Nephron progenitor cell (in vitro differentiated cells): ENCODE results near the gene SYT7.
A peak's percentile ranks its signal among the peaks of the same experiment; 100 is the strongest.

ENCODE experiments used
- DNase-seq: peaks from one replicate; pipeline ENCODE4 v3.0.0; 2021
- H3K27ac Mint-ChIP-seq: 2 replicates; pipeline ENCODE4 v1.8.0; 2021; ENCODE audit warnings: mild to moderate bottlenecking, moderate library complexity, mixed read lengths
- H3K27me3 Mint-ChIP-seq: 2 replicates; pipeline ENCODE4 v1.8.0; 2021; ENCODE audit warnings: mild to moderate bottlenecking, low read depth, mixed read lengths; ENCODE audit not compliant: poor library complexity
- H3K36me3 Mint-ChIP-seq: 2 replicates; pipeline ENCODE4 v1.8.0; 2021; ENCODE audit warnings: low read depth, mixed read lengths
- H3K4me1 Mint-ChIP-seq: 2 replicates; pipeline ENCODE4 v1.8.0; 2021; ENCODE audit warnings: mixed read lengths
- H3K4me3 Mint-ChIP-seq: 2 replicates; pipeline ENCODE4 v1.8.0; 2021; ENCODE audit warnings: mild to moderate bottlenecking, moderate library complexity, mixed read lengths
- H3K9me3 Mint-ChIP-seq: 2 replicates; pipeline ENCODE4 v1.8.0; 2021; ENCODE audit warnings: mild to moderate bottlenecking, moderate library complexity, mixed read lengths
- TF ChIP-seq, protein P1 (sequence below): fragments of 200-600 bp; sonication (generic); IDR thresholded peaks from 2 replicates; pipeline ENCODE4 v1.5.0; 2021; ENCODE audit warnings: antibody characterized with exemption

SYT7 gene

DNA sequence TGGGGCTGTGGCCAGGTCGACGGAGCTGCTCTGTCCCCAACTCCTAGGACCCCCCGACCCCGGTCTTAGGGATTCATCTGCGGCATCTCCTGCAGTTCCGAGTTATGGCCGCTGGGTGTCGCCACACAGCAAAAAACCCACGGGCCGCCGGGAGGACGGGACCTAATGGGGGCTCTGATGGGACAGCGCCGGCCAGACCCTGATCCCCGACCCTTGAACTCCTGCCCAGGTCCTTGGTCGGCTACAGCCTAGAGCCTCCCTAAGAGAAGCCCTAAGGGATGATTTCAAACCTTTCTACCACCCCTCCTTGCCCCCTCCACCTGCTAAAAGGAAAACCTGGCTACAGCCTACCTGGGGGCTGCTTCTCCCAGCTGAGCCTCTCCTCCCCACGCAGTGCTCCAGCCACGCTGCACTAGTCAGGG lies 103.1 kb downstream of the SYT7 start:
- H3K4me1 Mint-ChIP-seq: peaks cover 32% of the 10 kb centered on the region
- TF ChIP-seq, protein P1, sequence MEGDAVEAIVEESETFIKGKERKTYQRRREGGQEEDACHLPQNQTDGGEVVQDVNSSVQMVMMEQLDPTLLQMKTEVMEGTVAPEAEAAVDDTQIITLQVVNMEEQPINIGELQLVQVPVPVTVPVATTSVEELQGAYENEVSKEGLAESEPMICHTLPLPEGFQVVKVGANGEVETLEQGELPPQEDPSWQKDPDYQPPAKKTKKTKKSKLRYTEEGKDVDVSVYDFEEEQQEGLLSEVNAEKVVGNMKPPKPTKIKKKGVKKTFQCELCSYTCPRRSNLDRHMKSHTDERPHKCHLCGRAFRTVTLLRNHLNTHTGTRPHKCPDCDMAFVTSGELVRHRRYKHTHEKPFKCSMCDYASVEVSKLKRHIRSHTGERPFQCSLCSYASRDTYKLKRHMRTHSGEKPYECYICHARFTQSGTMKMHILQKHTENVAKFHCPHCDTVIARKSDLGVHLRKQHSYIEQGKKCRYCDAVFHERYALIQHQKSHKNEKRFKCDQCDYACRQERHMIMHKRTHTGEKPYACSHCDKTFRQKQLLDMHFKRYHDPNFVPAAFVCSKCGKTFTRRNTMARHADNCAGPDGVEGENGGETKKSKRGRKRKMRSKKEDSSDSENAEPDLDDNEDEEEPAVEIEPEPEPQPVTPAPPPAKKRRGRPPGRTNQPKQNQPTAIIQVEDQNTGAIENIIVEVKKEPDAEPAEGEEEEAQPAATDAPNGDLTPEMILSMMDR: peak; percentile 91
- peaks cover 4% of the 10 kb centered on the region for H3K27me3 Mint-ChIP-seq
- DNase-seq: peak; percentile 84
- no peak overlapping the region for H3K4me3 Mint-ChIP-seq
- H3K36me3 Mint-ChIP-seq: peaks cover 15% of the 10 kb centered on the region
- no peak overlapping the region for H3K27ac Mint-ChIP-seq
- H3K9me3 Mint-ChIP-seq: no peaks in the 10 kb centered on the region

DNA sequence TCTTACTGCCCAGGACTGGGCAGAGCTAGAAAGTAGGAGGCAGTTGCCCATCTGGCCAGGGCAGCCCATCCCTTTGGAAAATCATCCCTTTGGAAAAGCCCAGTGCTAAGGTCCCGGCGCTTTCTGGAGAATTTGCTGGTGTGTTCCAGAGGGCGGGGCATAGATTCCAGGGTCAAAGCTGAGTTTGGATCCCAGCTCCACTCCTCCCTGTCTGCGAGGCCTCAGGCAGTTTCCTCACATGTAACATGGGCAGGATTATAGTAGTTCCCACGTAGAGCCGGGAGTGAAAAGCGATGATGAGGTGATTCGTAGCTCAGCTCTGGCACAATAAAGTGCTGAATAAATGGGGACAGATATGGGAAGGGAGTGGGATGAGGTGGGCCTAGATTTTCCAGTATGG lies 103.8 kb downstream of the SYT7 start:
- Mint-ChIP-seq H3K27me3 (peaks cover 4% of the 10 kb centered on the region), H3K4me3 (no peak overlapping the region), H3K9me3 (no peaks in the 10 kb centered on the region), H3K27ac (no peak overlapping the region), H3K36me3 (peaks cover 17% of the 10 kb centered on the region), H3K4me1 (peaks cover 26% of the 10 kb centered on the region)
- no peak for DNase-seq
- TF ChIP-seq, protein P1: no peak

DNA sequence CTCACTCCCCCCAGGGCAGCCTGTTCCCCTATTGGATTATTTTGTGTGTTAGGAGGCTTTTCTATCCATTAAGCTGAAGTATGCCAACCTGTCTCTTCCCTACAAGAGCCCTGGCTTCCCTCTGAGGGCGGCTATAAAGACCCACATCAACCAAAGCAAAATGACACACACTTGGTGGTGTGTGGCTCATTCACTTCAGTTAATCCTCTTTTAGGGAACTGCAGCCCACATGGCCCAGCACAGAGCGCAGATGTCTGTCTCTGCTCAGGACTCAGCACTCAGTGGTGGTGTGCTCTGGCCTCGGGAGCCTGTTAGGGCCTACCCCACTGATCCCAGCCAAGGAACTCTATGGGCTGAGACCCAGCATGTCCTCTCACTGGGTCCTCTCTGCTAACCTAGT lies 104.5 kb downstream of the SYT7 start:
- Mint-ChIP-seq H3K9me3 (no peaks in the 10 kb centered on the region), H3K27me3 (peaks cover 4% of the 10 kb centered on the region), H3K36me3 (peaks cover 17% of the 10 kb centered on the region), H3K4me3 (no peak overlapping the region), H3K4me1 (peaks cover 19% of the 10 kb centered on the region), H3K27ac (no peak overlapping the region)
- TF ChIP-seq, protein P1: no peak
- no peak for DNase-seq

DNA sequence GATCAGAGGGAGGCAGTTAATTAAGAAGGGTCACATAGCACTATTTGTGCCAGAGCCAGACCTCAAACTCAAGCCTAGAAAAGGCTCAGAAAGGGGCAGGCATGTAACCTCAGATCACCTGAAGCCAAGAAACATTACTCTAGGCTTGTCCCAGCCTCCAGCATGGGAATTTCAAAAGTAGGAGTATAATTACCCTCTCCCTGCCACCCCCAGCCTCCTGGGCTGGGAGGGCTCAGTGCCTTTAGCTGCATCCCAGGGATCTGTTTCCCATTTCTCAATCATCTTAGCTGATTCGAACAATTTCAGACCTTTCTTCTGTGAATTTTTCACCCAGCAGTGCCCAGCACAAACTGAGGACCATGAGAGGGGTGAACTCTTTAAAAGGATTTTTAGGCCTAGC lies 105.4 kb downstream of the SYT7 start:
- Mint-ChIP-seq H3K27ac (no peak overlapping the region), H3K4me3 (no peak overlapping the region), H3K27me3 (peaks cover 4% of the 10 kb centered on the region), H3K9me3 (no peaks in the 10 kb centered on the region), H3K4me1 (peaks cover 9% of the 10 kb centered on the region), H3K36me3 (peaks cover 26% of the 10 kb centered on the region)
- TF ChIP-seq, protein P1: no peak
- no peak for DNase-seq

DNA sequence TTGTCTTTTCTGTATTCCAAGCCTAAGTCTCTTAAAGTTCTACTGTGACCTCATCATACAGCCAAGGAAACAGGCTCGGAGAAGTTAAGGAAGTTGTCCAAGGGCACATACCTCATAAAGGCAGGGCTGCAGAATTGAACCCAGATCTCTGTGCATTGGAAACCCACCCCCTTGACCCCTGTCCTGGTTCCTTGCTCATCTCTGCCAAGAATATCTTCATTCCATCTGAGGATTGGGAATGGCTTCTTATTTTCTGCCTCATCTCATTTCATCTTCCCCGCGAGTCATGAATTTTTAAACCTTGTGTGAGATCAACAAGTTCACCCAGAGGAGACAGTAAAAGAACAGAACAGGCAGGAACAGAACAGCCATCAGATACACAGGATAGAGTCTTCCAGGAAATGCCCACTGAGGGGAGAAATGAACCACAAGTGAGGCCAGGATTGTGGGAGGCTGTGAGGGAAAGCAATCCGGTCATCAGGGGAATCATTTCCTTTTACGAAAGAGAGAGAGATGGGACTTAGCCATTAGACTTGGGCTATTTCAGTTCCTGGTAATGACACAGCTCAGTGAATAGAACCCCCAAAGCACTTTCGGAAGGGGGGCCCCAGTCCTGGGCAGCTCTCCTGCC lies 106.7 kb downstream of the SYT7 start:
- Mint-ChIP-seq H3K9me3 (no peaks in the 10 kb centered on the region), H3K36me3 (peaks cover 33% of the 10 kb centered on the region), H3K4me3 (no peak overlapping the region), H3K4me1 (peaks cover 5% of the 10 kb centered on the region), H3K27ac (peak overlapping the region; percentile 60), H3K27me3 (peaks cover 4% of the 10 kb centered on the region)
- TF ChIP-seq, protein P1: no peak
- DNase-seq: no peak

DNA sequence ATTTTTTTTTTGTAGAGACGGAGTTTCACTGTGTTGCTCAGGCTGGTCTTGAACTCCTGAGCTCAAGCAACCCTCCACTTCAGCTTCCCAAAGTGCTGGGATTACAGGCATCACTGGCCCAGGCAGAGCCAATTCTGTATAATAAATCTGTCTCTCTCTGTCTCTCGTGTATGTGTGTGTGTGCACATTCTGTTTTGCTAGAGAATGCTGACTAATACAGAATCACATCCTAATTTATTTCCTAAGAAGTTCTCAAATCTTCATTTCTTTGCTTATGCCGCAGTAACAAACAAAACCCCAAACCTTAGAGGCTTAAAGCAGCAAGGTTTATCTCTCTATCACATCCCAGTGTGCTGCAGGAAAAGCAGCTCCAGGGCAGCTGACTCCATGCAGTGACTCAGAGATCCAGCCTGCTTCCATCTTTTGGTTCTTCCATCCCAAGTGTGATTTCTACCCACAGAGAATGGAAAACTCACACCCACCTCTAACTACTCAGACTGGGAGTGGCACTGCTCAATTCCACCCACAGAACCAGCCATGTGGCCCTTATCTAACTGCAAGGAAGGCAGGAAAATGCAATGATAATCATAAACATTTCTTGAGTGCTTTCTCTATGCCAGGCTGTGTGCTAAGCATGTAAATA lies 107.4 kb downstream of the SYT7 start:
- H3K4me1 Mint-ChIP-seq: peaks cover 5% of the 10 kb centered on the region
- H3K27me3 Mint-ChIP-seq: peaks cover 3% of the 10 kb centered on the region
- peaks cover 36% of the 10 kb centered on the region for H3K36me3 Mint-ChIP-seq
- TF ChIP-seq, protein P1: no peak
- peak overlapping the region; percentile 22 for H3K27ac Mint-ChIP-seq
- no peak for DNase-seq
- H3K4me3 Mint-ChIP-seq: no peak overlapping the region
- no peaks in the 10 kb centered on the region for H3K9me3 Mint-ChIP-seq
